COLO829 (cell line): ENCODE measurements around the gene DEFB127.
"Not testable (repeated sequence)": the region's sequence is repeated elsewhere in the genome, so short reads cannot be mapped to it uniquely, and the experiment has no call there.

Experiments used
- DNase-seq: peaks from one replicate; pipeline ENCODE4 v3.0.0; 2012; ENCODE audit warnings: low spot score

Gene DEFB127

GRCh38 chr20:157154-157553 lies at the start of gene DEFB127:
DEFB127 (plus strand) TSS chr20:157454; CDS start chr20:157545, 91 bp downstream.
- DNase-seq = no peak

- no peak for DNase-seq
Observed at GRCh38 chr20:112396-112795, 44.9 kb upstream of the DEFB127 start.

GRCh38 chr20:117518-117917 lies 39.7 kb upstream of the DEFB127 start:
- no peak for DNase-seq

- not testable (repeated sequence) for DNase-seq
Observed at GRCh38 chr20:129786-130323, 27.4 kb upstream of the DEFB127 start.

- DNase-seq = peak; percentile 31
Observed at GRCh38 chr20:137668-138490, 19.4 kb upstream of the DEFB127 start.

GRCh38 chr20:142290-142689 lies 15.0 kb upstream of the DEFB127 start, which contains the start of gene DEFB126:
DEFB126 (plus strand) TSS chr20:142590; CDS start chr20:142629, 39 bp downstream.
- DNase-seq = no peak

GRCh38 chr20:145877-146276 lies 11.4 kb upstream of the DEFB127 start:
- DNase-seq = no peak

GRCh38 chr20:152131-152530 lies 5.1 kb upstream of the DEFB127 start:
- DNase-seq = peak; percentile 32

- DNase-seq = no peak
Observed at GRCh38 chr20:164618-165017, 7.4 kb downstream of the DEFB127 start.

GRCh38 chr20:168876-169275 lies 11.6 kb downstream of the DEFB127 start:
- DNase-seq = no peak

GRCh38 chr20:184288-184687 lies 27.0 kb downstream of the DEFB127 start:
- DNase-seq = no peak

GRCh38 chr20:187733-188132 lies 30.5 kb downstream of the DEFB127 start:
- no peak for DNase-seq

GRCh38 chr20:189611-190010 lies 32.4 kb downstream of the DEFB127 start, which contains the start of gene DEFB128:
DEFB128 (minus strand) TSS chr20:189711; CDS start chr20:189623, 88 bp downstream.
- DNase-seq = no peak

- DNase-seq = no peak
Observed at GRCh38 chr20:198225-198624, 41.0 kb downstream of the DEFB127 start.

GRCh38 chr20:199996-200395 lies 42.7 kb downstream of the DEFB127 start:
- DNase-seq = no peak

GRCh38 chr20:203630-204029 lies 46.4 kb downstream of the DEFB127 start:
- not testable (repeated sequence) for DNase-seq
